OCI-LY1 (cell line): ENCODE measurements around the gene DPP6.

ENCODE experiments used
- CTCF ChIP-seq: fragments of 200-600 bp; sonication (generic), shearing (Covaris generic); IDR thresholded peaks from 2 replicates; pipeline ENCODE4 v1.5.1; 2017; ENCODE audit warnings: mild to moderate bottlenecking, antibody characterized with exemption, low read length, moderate library complexity, mixed read lengths
- EZH2 ChIP-seq: fragments of 200-600 bp; sonication (generic), shearing (Covaris generic); IDR thresholded peaks from 2 replicates; pipeline ENCODE4 v1.8.0; 2017; ENCODE audit warnings: borderline replicate concordance, mixed run types, mild to moderate bottlenecking, antibody characterized with exemption, low read length, moderate library complexity, mixed read lengths

DNA sequence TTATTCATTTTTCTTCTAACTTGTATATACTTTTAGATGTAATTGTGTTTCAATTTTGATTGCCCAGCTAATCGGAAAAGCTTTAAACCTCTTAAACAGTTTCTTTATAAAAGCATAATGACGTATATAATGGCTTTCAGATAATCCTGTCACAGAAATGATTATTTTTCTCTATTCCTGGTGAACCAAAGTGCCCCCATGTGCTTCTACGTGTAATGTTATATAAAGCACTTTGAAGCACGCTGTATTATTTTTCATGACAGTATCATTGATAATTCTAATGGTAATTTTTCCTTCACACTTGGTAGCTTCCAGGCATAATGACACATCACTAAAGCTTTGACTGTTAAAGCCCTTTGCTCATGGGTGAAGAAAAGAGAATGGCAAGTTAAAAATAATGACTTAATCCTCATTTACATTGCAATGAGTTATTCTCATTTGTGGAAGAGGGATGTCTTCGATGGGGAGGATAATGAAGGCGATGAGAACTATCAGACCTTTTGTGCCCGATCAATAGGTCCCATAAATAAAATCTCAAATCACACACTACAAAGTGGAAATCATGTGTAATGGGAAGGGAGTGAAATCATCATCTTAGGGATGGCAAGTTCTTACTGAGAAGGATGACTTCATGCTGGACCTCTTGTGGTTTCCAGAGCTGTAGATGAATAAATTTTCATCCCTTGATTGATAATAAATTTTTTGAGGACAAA lies 460.1 kb downstream of the DPP6 start:
- TF ChIP-seq CTCF, result no peak
- TF ChIP-seq EZH2, result no peak
